HG03175 (cell line): Measurements from ENCODE around the gene C15orf39.
"Not testable (repeated sequence)": the region's sequence is repeated elsewhere in the genome, so short reads cannot be mapped to it uniquely, and the experiment has no call there.

Experiments used
- ATAC-seq: cut with Tn5 transposase; IDR thresholded peaks from one replicate; pipeline ENCODE4 v1.9.1; 2021; ENCODE audit warnings: mild to moderate bottlenecking, moderate library complexity; ENCODE audit not compliant: unreplicated experiment

The C15orf39 gene

DNA sequence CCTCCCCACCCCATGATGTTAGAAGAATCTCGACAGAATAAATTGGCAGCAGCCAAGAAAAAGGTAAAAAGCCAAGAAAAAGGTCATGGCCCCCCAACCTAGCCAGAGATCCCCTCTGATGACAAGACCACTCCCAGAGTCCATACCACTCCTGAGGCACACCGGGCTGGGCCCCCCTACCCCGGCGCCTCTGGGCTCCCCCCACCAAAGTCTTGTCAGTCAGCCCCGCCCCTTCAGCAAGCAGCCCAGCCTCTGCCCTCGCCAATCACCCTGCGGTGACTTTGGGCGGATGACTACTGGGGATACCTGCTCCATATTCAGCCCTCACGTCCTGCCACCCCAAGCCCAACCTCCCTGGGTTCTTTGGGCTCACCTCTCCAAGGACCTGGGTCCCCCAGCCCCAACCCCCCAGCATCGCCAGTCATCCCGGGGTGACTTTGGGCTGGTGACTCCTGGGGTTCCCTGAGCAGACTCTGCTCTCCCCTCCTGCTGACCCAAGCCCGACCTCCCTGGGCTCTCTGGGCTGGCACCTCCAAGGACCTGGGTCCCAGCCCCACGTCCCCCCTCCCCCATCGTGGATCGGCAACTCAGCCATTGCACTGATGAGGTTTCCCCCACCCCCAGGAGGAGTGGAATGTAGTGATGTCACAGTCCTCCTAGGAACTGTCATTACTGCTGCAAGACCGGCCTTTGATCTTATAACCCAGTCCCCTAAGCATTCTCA, 57.1 kb downstream of the C15orf39 start:
- not testable (repeated sequence) for ATAC-seq

DNA sequence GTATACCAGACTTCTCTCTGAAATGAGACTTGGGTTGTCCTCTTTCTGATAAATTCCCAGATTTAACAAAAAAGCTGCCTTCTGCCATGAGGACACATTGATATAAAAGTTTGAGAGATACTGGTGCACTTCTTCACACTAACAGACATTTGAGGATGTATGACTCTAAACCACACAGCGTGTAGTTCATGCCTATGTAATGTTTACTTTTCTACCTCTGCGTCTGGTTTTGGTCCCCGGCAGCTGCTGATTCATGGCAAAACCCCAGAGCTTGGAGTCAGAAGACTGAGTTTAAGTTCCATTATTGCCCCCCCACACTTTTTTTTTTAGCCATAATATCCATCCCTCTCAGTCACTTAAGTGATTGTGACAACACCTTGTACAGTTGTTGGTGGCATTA, 58.2 kb downstream of the C15orf39 start:
- ATAC-seq: not testable (repeated sequence)
